Pulmonary artery endothelial cell (primary cell): ENCODE results near the gene CAPNS2. TPM values are rescaled to one million over a fixed set of nuclear protein-coding genes. Genes with fewer than 3 reads are reported as not detected.

Experiments
- DNase-seq: peaks from one replicate; pipeline ENCODE4 v3.0.0-alpha.2; 2011; ENCODE audit warnings: low read depth, low spot score
- total RNA-seq: library from RNA; depleted of rRNA; stranded (reverse); fragments of >200 nt; gene quantifications from 2 replicates; pipeline ENCODE4 v1.2.3, GENCODE V29; 2014

Gene CAPNS2
- 0.66 and 1.9 TPM in 2 replicates for total RNA-seq

DNA sequence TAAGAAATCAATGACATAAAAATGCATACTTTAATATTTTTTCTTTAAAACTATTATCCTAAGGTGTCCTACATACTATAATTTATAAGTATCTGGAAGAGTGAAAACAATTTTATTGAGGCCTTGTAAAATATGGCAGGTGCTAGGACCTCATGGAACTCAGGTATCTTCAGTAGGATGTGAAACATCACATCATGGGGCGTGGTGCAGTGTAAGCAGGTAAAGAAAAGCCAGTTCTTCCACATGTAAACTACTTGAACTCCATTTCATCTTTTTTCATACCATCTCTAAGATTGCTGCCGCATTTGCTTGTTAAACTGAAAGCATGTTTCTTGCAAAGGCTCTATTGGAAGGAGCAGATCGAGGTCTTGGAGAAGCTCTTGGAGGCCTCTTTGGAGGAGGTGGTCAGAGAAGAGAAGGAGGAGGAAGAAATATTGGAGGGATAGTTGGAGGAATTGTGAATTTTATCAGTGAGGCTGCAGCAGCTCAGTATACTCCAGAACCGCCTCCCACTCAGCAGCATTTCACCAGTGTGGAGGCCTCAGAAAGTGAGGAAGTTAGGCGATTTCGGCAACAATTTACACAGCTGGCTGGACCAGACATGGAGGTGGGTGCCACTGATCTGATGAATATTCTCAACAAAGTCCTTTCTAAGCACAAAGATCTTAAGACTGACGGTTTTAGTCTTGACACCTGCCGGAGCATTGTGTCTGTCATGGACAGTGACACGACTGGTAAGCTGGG lies at the start of gene CAPNS2:
CAPNS2 (plus strand) TSS at position 253 of the 744 bp plus-strand sequence; CDS start at position 326, 73 bp downstream.
- no peak for DNase-seq

DNA sequence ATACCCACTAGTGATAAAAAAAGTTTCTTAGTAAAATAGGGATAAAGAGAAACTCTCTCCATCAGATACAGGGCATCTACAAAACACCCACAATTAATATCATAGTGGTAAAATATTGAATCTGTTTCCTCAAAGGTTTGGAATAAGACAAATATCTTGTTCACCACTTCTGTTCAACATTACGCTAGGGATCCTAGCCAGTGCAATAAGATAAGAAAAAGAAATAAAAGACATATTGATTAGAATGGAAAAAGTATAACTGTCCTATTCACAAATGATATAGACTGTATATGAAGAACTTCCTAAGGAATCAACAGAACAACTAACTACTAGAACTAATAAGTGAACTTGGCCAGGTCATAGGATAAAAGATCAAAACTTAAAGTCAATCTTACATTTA lies 44.7 kb upstream of the CAPNS2 start:
- no peak for DNase-seq

DNA sequence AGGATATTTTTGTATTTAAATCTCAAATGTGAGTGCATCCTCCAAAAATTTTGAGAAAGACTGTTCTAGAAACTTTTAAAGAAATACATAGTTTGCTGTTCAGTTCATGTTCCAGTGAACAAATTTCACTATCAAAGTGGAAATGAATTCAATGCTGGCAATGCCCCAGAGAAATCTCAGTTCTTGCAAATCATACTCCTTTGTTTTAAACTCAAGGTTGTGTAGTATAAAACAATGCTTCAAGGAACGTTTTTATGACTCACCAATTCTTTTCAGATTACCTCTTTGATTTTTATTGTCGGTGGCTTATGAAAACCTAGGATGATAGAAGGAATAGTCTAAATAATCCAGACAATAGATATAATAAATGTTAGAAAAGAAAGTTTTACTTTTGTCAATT lies 40.0 kb upstream of the CAPNS2 start:
- peak; percentile 65 for DNase-seq

DNA sequence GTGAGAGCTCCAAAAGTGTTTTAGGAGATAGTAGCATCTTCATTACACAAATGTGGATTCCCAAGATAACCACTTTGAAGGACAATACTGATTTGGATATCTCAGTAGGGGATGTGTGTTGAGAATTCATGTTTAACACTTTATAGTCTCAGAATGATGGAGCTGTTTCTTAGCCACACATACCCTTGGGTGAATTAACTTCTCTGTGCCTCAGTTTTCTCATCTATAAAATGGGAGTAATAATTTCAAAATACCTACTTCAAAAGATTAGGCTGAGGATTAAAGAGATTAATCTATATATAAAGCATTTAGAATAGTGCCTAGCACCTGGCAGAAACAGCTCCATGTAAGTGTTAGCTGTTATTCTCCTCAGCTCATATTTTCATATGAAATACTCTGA lies 38.6 kb upstream of the CAPNS2 start:
- DNase-seq = no peak

DNA sequence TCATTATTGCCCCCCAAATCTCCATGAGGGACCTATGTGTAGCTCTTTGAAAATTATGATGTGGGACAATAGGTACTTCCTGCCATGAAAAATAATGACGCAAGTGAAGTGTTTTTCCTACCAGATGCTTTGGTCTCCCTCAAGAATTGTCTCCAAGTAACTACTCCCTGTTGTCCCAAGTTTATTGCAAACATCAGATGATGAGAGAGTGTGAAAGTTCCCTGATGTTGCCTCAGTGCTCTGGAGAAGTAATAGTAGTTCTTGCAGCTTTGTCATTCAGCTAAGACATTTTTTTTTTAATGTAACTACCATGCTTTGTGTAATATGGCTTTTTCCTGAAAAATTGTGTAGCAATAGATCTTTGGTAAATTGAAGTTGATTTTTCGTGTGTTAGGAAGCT lies 37.5 kb upstream of the CAPNS2 start:
- no peak for DNase-seq

DNA sequence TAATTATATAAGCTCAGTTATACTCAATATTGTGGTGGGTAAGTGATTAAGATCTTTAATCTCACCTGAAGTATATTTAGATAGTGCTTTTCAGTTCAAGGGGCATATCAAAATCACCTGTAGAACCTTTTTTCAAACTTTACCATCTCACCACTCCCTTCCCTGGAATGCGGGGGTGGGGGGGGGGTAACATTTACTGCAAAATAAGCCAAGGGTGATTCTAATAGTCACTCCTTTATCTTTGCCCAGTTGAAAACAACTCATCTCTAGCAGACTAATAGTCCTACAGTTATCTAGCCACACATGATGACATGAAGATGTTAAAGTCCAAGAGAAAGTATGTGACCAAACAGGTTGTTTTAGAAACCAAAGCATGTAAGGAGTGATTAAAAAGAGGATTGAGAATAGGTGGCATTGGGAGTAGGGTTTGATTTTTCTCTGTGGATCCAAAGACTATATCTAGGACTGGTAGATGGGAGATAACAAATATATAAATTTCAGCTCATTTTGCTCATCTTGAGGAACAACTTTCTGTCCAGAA lies 36.1 kb upstream of the CAPNS2 start:
- no peak for DNase-seq

DNA sequence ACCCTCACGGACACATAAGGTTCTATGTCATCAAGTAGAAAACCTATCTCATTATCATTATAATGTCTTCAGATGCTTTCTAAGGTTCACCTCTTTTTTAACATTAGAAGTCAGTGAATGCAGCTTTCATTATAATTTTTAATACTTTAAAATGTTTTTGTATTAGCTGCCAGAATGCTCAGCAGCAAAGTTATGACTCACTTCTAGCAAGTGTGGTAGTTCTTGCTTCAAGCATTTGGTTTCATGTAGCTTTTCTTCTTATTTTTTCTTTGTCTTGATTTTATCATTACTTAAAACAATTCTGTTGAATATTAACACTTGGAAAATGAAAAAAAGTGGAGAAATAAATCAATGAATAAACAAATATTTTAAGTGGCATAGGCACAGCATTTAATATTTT lies 34.3 kb upstream of the CAPNS2 start:
- DNase-seq = no peak

DNA sequence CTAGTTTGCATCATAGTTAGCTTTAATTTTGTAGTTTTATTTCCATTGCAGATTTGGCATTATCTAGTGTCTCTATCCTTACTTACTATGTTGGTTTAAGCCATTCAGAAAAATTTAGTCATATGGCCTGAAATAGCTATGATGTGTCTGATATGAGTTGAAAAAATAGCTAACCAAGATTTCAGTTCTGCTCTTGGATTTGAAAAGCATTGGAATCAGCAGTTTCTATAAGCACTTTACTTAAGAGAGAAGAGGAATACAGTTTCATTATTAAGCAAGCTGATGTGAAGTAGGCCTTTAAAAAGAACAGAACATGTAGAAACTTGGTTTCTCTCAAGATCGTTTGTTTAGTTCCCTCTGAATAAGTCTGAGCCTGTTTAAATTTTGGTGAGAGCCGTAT lies 31.7 kb upstream of the CAPNS2 start:
- DNase-seq = no peak

DNA sequence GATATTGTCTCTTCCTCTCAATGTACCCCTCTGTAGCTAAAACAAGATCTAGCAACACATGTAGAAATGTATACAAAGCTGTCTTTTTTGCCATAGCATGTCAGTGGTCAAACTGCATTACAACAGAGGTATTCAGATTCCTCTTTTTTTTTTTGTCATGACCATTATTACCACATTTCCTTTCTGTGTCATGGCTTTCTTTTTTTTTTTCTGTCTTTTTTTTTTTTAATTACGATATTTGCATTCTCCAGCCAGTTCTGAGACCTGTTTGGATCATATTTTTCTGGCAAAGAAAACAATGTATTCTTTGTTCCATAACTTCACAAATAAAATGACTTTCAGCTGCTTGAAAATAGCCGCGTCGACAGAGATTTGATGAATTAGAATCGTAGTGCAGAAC lies 27.4 kb upstream of the CAPNS2 start:
- DNase-seq = no peak

DNA sequence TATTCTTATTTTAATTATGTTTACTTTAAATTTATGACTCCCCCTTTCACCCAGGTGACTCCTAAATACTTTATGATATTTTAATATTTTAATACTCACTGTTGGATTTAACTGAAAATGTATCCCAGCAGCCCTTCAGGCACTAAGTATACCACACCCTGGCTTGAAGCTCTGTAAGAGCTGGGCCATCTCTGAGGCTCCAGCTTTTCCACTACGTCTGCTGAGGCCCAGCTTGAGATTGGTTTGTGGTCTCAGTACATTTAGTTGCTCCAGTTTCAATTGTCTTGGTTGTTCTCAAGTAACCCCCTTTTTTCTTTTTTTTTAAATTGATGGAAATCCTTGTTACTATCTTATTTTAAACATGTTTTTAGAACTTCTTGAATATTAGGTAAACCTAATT lies 27.0 kb upstream of the CAPNS2 start:
- DNase-seq = no peak

DNA sequence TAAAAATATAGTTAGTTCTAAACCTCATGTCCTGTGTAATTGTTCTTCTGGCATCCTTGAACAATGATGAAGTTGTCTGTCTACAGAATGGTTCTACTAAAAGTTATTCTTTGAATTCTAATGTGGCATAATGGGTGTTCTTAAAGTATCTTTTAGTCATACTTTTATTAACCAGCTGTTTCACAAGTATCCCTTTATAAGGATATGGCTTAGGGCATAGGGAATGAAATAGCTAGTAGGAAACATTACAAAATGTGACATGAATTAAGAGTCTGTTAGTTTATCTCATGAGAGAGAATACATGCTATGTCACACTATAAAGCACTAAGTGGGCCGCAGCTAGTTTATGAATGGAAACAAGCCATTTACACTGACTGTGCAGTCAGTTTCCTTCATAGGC lies 26.3 kb upstream of the CAPNS2 start:
- DNase-seq = no peak

DNA sequence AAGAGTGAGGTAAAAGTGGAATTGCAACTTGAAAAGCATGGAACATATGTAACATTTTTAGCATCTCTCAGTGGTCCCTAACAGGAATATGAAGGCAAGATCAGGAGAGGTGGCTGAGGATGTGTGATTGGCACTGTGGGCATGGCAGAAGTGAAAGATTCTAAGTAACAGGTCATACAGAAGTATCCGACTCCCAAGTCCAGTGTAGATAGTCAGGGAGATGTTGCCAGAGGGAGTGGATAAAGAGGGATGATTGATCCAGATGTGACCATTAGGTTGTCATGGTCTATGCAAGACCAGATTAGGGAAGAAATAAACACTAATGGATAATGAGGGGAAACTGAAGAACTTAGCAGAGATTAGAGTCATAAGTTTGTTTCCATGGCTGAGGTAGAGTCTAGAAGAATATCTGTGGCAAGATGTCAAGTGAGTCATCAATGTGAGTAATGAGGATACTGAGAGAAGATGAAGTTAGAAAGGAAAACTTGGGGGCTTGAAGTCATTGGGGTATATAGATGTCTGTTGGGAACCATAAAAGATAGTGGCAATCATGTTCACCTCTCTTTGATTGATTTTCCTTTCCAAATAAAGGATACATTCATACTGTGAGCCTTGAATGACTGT lies 23.9 kb upstream of the CAPNS2 start:
- no peak for DNase-seq

DNA sequence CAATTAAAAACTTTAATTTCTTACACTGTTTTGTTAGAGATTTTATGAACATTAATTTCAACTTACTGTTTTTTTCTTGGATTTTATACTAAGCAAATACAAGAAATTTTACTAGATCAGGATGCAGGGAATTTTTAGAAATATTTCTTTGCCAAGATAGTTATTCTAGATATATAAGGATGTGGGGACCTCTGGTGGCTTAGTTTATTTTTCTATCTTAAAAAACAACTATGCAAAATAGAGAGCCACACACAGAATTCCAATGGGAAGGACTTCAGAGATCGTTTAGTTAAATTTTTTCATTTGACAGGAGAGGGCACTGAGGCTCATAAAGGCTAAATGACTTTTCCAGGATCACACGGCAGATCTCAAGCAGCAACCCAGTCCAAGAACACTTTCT lies 23.0 kb upstream of the CAPNS2 start:
- no peak for DNase-seq

DNA sequence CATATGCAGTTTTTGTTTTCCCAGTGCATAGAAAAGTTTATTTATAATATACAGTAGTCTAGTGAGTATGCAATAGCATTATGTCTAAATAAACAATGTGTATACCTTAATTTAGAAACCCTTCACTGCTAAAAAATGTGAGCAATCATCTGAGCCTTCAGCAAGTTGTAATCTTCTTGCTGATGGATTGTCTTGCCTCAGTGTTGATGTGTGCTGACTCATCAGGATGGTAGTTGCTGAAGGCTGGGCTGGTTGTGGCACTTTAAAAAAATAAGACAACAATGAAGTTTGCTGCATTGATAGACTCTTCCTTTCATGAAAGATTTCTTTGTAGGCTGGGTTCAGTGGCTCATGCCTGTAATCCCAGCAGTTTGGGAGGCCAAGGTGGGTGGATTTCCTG lies 13.9 kb upstream of the CAPNS2 start:
- peak; percentile 40 for DNase-seq

DNA sequence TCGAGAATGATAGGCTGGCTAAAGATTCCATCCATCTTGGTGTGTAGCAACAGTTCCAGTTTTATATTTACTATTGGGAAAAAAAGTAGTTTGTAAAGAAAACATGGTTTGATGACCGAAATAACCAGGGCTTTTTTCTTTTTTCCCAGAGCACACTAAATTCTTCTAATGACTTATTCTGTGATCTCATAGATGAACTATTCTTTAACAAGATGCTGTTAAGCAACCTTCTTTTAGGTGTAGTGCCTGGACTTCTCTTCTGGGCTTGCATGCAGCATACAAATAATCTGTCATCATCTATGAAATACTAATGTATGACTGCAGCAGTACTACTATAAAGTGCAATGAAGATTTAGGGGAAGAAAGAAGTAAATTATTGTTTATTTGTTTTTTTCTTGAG lies 11.0 kb upstream of the CAPNS2 start:
- no peak for DNase-seq

DNA sequence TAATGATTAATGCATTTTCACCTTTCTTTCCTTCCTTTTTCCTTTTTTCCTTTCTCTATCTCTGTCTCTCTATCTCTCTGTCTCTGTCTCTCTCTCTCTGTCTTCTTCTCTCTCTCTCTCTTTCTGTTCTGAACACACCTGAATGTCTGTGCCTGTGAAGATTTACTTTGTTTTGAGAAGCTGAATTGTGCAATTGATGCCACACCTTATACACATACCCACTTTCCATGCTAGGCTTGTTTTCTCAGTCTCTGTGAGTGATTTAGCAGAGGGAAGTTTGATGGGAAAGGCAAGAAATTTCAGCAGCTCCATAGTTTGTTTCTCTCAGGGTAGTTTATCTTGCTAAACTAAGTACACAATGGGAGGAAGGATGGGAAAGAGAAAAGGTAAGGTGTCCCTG lies 9.3 kb upstream of the CAPNS2 start:
- no peak for DNase-seq

DNA sequence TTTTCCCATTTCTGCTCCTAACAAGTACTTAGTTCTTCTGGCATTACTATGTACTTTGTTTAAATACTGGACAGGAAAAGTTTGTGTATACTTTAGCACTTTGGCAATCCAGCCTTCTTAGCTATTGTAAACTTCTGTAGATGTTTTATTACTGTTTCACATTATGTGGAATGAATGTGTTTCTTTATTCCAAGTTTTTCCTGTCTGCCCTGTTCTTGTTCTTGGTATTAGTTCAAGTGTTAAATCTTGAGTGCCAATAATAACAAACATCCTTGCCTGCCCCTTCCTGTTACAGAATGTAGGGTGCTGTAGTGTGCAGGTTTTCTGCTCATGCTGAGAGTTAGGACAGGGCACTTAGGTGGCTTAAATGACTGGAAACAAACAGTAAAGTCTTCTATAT lies 7.3 kb upstream of the CAPNS2 start:
- peak; percentile 39 for DNase-seq

DNA sequence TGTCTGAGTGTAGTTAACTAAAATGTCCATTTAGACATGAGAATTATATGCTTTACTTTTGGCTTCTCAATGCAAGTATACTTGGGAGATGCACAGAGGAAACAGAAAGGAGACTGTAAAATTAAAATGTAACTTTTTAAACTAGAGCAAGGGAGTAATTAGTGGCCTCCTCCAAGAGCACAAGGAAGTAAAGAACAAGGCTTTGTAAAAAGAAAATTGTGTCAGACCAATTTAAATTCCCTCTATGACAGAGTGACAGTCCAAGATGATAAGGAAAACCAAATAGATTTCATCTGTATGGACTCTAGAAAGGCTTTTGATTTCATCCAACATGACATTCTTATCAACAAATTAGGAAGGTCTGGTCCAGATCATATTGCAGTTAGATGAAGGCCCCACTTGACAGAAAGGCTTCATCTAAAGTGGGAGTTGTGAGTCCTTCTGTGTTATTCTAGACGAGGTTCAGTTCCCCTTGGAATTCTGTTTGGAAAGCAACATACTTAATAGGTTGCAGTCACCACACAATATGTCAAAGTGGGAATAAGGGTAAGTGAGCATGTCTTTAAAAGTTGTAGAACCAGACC lies 6.5 kb upstream of the CAPNS2 start:
- DNase-seq = no peak

DNA sequence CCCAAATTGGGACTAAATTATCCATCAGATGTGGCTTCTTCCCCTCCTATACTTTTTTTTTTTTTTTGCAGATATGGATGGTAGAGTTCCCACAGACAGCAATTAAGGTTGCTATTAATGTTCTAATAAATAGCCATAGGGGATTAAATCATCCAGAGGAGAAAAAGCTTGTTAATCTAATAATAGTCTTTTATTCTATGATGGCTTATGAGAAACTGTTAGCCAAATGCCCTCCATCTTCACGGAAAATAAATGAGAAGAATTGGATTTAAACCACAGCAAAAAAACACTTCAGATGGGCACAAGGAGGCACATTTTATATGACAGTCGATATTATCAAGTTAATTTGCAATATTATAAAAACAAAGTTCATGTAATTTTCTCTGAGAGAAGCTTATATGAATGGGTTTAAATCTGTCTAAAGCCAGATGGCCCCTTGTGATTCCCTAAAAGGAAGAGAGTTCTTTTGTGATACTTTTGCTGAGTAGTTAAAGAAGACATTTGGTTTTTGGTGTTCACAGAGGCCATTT lies 5.1 kb upstream of the CAPNS2 start:
- no peak for DNase-seq

DNA sequence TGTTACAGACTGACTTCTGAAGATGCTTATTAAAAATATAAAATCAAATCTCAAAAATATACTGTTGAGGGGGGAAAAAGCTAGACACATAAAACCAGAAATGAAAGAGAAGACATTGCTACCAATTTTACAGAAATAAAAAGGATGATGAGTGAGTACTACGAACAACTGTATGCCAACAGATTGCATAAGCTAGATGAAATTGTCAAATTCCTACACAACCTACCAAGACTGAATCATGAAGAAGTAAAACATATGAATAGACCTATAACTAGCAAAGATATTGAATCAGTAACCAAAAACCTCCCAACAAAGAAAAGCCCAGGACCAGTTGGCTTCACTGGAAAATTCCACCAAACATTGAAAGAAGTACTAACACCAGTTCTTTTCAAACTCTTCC lies 3.5 kb upstream of the CAPNS2 start:
- DNase-seq = no peak

DNA sequence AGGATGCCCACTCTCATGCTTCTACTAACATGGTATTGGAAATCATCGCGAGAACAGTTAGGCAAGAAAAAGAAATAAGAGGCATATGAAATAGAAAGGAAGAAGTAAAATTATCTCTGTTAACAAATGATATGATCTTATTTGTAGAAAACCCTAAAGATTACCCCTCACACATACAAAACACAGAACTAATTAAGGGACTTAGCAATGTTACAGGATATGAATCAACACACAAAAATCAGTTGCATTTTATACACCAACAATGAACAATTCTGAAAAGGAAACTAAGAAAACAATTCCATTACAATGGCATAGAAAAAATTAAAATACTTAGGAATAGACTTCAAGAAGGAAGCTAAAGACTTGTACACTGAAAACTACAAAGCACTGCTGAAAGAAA lies 2.7 kb upstream of the CAPNS2 start:
- DNase-seq = peak; percentile 45

DNA sequence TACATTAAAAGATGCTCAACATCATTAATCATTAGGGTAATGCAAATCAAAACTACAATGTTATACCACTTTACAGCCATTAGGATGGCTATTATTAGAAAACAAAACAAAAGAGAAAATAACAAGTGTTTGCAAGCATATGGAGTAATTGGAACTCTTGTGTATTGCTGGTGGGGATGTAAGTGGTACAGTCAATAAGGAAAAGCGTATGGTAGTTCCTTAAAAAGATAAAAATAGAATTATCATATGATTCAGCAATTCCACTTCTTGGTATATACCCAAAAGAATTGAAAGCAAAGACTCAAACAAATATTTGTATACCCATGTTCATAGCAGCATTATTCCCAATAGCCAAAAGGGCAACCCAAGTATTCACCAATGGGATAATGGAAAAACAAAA lies 1.4 kb upstream of the CAPNS2 start:
- no peak for DNase-seq

DNA sequence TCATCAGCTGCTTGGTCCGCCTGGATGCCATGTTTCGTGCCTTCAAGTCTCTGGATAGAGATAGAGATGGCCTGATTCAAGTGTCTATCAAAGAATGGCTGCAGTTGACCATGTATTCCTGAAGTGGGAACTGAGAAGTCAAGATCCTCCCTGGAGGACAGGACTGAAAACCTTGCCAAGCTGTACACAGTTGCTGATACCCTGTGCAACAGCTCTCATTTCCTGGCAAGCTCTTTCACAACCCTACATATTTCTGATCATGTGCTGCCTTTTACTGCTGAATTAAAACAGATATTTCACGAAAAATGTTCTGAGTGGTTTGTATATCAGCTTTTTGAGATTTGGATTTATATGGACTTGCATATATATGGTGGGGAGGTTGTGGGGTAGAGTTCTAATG lies 898 bp downstream of the CAPNS2 start:
- DNase-seq = no peak
